Measurements from ENCODE around the gene TGM6. TPM values are rescaled to one million over a fixed set of nuclear protein-coding genes. Genes with fewer than 3 reads are reported as not detected.

The TGM6 gene
- total and polyA plus RNA-seq, 7 experiments from 2014 or later, result not detected

GRCh38 chr20:2463616-2464365 lies 83.1 kb downstream of the TGM6 start:
- H3K4me1 ChIP-seq (ENCODE audit: control insufficient read depth in 2 of 2, insufficient read depth in 2 of 2, low read length in 2 of 2), result peaks cover 5 to 7% of the 10 kb centered on the region in 2 donors
- H3K27ac ChIP-seq (ENCODE audit: low read depth, low read length), result no peak overlapping the region
- peak overlapping the region in 1 of 9 donors; percentile 38 for H3K27ac Mint-ChIP-seq
- DNase-seq (no peak), ATAC-seq (no peak)
- H3K36me3 ChIP-seq (ENCODE audit: control insufficient read depth in 2 of 3, insufficient read depth in 3 of 3, low read length in 3 of 3), result peaks cover 35 to 99% (median 55%) of the 10 kb centered on the region in 3 experiments
- intact Hi-C loops (cut with micrococcal nuclease), result loop anchor here in 1 of 2 donors (10.0 kb wide), 1 partner anchor 1629 kb away; the partner anchor contains the start of gene FAM110A
- H3K9me3 Mint-ChIP-seq, result no peaks in the 10 kb centered on the region
- ChIA-PET CTCF (interaction anchor here (1.3 kb wide), 1 partner anchor 12 kb away, joined by 4 read pairs; no protein-coding TSS in a partner anchor), POLR2A (no interaction called here)
- no peaks in the 10 kb centered on the region for H3K27me3 Mint-ChIP-seq
- H3K36me3 Mint-ChIP-seq, result peaks cover 19 to 68% (median 50%) of the 10 kb centered on the region in 5 donors
- no peak overlapping the region for H3K4me3 ChIP-seq (ENCODE audit: low read length)
- no peaks in the 10 kb centered on the region for H3K9me3 ChIP-seq (ENCODE audit: control insufficient read depth in 2 of 3, low read length in 3 of 3)
- H3K4me1 Mint-ChIP-seq, result peaks cover 9 to 31% (median 16%) of the 10 kb centered on the region in 7 donors
- H3K4me3 Mint-ChIP-seq, result no peak overlapping the region
- no peaks in the 10 kb centered on the region for H3K27me3 ChIP-seq (ENCODE audit: control insufficient read depth in 2 of 2, insufficient read depth in 2 of 2, low read length in 2 of 2)

GRCh38 chr20:2465100-2465499 lies 84.4 kb downstream of the TGM6 start:
- Histone ChIP-seq H3K9me3 (ENCODE audit: control insufficient read depth in 2 of 3, low read length in 3 of 3) (no peaks in the 10 kb centered on the region), H3K36me3 (ENCODE audit: control insufficient read depth in 2 of 3, insufficient read depth in 3 of 3, low read length in 3 of 3) (peaks cover 35 to 91% (median 55%) of the 10 kb centered on the region in 3 experiments), H3K4me1 (ENCODE audit: control insufficient read depth in 2 of 2, insufficient read depth in 2 of 2, low read length in 2 of 2) (peaks cover 12 to 15% of the 10 kb centered on the region in 2 donors), H3K27ac (ENCODE audit: low read depth, low read length) (no peak overlapping the region), H3K27me3 (ENCODE audit: control insufficient read depth in 2 of 2, insufficient read depth in 2 of 2, low read length in 2 of 2) (no peaks in the 10 kb centered on the region), H3K4me3 (ENCODE audit: low read length) (no peak overlapping the region)
- Mint-ChIP-seq H3K27me3 (no peaks in the 10 kb centered on the region), H3K36me3 (peaks cover 19 to 59% (median 49%) of the 10 kb centered on the region in 5 donors), H3K9me3 (no peaks in the 10 kb centered on the region), H3K4me1 (peaks cover 18 to 39% (median 28%) of the 10 kb centered on the region in 7 donors), H3K4me3 (no peak overlapping the region), H3K27ac (peak overlapping the region in 1 of 9 donors; percentile 25)
- intact Hi-C loops (cut with micrococcal nuclease), result loop anchor here in 1 of 2 donors (10.0 kb wide), 1 partner anchor 1630 kb away; the partner anchor contains the start of gene FAM110A
- ChIA-PET POLR2A (no interaction called here), CTCF (interaction anchor here (0.5 kb wide), 1 partner anchor 58 kb away, joined by 3 read pairs; no protein-coding TSS in a partner anchor)
- no peak for ATAC-seq
- no peak for DNase-seq

- ChIA-PET CTCF (interaction anchor here (1.0 kb wide), 1 partner anchor 15 kb away, joined by 3 read pairs; no protein-coding TSS in a partner anchor), POLR2A (no interaction called here)
- Histone ChIP-seq H3K27ac (ENCODE audit: low read depth, low read length) (no peak overlapping the region), H3K9me3 (ENCODE audit: control insufficient read depth in 2 of 3, low read length in 3 of 3) (no peaks in the 10 kb centered on the region), H3K4me3 (ENCODE audit: low read length) (no peak overlapping the region), H3K36me3 (ENCODE audit: control insufficient read depth in 2 of 3, insufficient read depth in 3 of 3, low read length in 3 of 3) (peaks cover 22 to 68% (median 34%) of the 10 kb centered on the region in 3 experiments), H3K27me3 (ENCODE audit: control insufficient read depth in 2 of 2, insufficient read depth in 2 of 2, low read length in 2 of 2) (no peaks in the 10 kb centered on the region), H3K4me1 (ENCODE audit: control insufficient read depth in 2 of 2, insufficient read depth in 2 of 2, low read length in 2 of 2) (peaks cover 17 to 18% of the 10 kb centered on the region in 2 donors)
- Mint-ChIP-seq H3K4me3 (peak overlapping the region in 3 of 10 donors; percentile 31 to 97 (median 43)), H3K27ac (peak overlapping the region in 2 of 9 donors; percentile 1 to 99), H3K9me3 (peaks cover 0 to 3% (median 0%) of the 10 kb centered on the region in 11 donors), H3K36me3 (peaks cover 9 to 42% (median 32%) of the 10 kb centered on the region in 5 donors), H3K27me3 (peaks cover 0 to 2% (median 0%) of the 10 kb centered on the region in 5 donors), H3K4me1 (peaks cover 27 to 45% (median 39%) of the 10 kb centered on the region in 7 donors)
- DNase-seq, result no peak
- no peak for ATAC-seq
- intact Hi-C loops (cut with micrococcal nuclease), result loop anchor here in 1 of 2 donors (10.0 kb wide), 1 partner anchor 1633 kb away; the partner anchor contains the start of gene FAM110A
Measured at GRCh38 chr20:2467412-2467811, 86.7 kb downstream of the TGM6 start.

GRCh38 chr20:2468581-2469407 lies 88.1 kb downstream of the TGM6 start:
- intact Hi-C loops (cut with micrococcal nuclease), result loop anchor here in 1 of 2 donors (10.0 kb wide), 1 partner anchor 1634 kb away; the partner anchor contains the start of gene FAM110A
- Histone ChIP-seq H3K27ac (ENCODE audit: low read depth, low read length) (peak overlapping the region; percentile 93), H3K27me3 (ENCODE audit: control insufficient read depth in 2 of 2, insufficient read depth in 2 of 2, low read length in 2 of 2) (no peaks in the 10 kb centered on the region), H3K4me1 (ENCODE audit: control insufficient read depth in 2 of 2, insufficient read depth in 2 of 2, low read length in 2 of 2) (peaks cover 17 to 18% of the 10 kb centered on the region in 2 donors), H3K36me3 (ENCODE audit: control insufficient read depth in 2 of 3, insufficient read depth in 3 of 3, low read length in 3 of 3) (peaks cover 8 to 54% (median 20%) of the 10 kb centered on the region in 3 experiments), H3K4me3 (ENCODE audit: low read length) (peak overlapping the region; percentile 7), H3K9me3 (ENCODE audit: control insufficient read depth in 2 of 3, low read length in 3 of 3) (no peaks in the 10 kb centered on the region)
- ATAC-seq, result no peak
- no peak for DNase-seq
- CTCF ChIA-PET, result interaction anchor here (1.0 kb wide), 1 partner anchor 16 kb away, joined by 3 read pairs; no protein-coding TSS in a partner anchor
- Mint-ChIP-seq H3K27me3 (peaks cover 0 to 2% (median 0%) of the 10 kb centered on the region in 5 donors), H3K4me1 (peaks cover 27 to 45% (median 39%) of the 10 kb centered on the region in 7 donors), H3K9me3 (peaks cover 0 to 5% (median 0%) of the 10 kb centered on the region in 11 donors), H3K27ac (peak overlapping the region; percentile 34 to 100 (median 75)), H3K36me3 (peaks cover 9 to 39% (median 23%) of the 10 kb centered on the region in 5 donors), H3K4me3 (peak overlapping the region; percentile 48 to 99 (median 91))
- POLR2A ChIA-PET, result interaction anchor here (2.2 to 2.4 kb wide), 2 partner anchors 8 to 40 kb away, joined by 6 to 34 read pairs; partner anchors contain the start of gene ZNF343

- peak overlapping the region; percentile 93 for H3K27ac ChIP-seq (ENCODE audit: low read depth, low read length)
- Mint-ChIP-seq H3K27ac (peak overlapping the region; percentile 91 to 100 (median 98)), H3K27me3 (peaks cover 0 to 2% (median 0%) of the 10 kb centered on the region in 5 donors), H3K36me3 (peaks cover 8 to 36% (median 17%) of the 10 kb centered on the region in 5 donors), H3K9me3 (peaks cover 0 to 5% (median 0%) of the 10 kb centered on the region in 11 donors), H3K4me1 (peaks cover 27 to 45% (median 39%) of the 10 kb centered on the region in 7 donors), H3K4me3 (peak overlapping the region; percentile 88 to 99 (median 98))
- H3K4me3 ChIP-seq (ENCODE audit: low read length), result peak overlapping the region; percentile 70
- H3K36me3 ChIP-seq (ENCODE audit: control insufficient read depth in 2 of 3, insufficient read depth in 3 of 3, low read length in 3 of 3), result peaks cover 4 to 42% (median 13%) of the 10 kb centered on the region in 3 experiments
- ChIA-PET POLR2A (interaction anchor here (0.9 to 2.4 kb wide), 14 partner anchors 9 to 369 kb away, joined by 3 to 34 read pairs (median 6); partner anchors contain the start of genes IDH3B, NOP56 and ZNF343), CTCF (interaction anchor here (1.2 kb wide), 1 partner anchor 52 kb away, joined by 4 read pairs; no protein-coding TSS in a partner anchor)
- H3K4me1 ChIP-seq (ENCODE audit: control insufficient read depth in 2 of 2, insufficient read depth in 2 of 2, low read length in 2 of 2), result peaks cover 17 to 18% of the 10 kb centered on the region in 2 donors
- ATAC-seq (peak; percentile 62), DNase-seq (peak in 7 of 9 donors; percentile 52 to 73 (median 67))
- H3K27me3 ChIP-seq (ENCODE audit: control insufficient read depth in 2 of 2, insufficient read depth in 2 of 2, low read length in 2 of 2), result no peaks in the 10 kb centered on the region
- no peaks in the 10 kb centered on the region for H3K9me3 ChIP-seq (ENCODE audit: control insufficient read depth in 2 of 3, low read length in 3 of 3)
- intact Hi-C loops (cut with micrococcal nuclease), result loop anchor here (1.0 to 10.0 kb wide), 10 partner anchors 38 to 1635 kb away; partner anchors contain the start of genes NOP56 (in 2 of the 2), FAM110A (in 1 of the 2), ITPA (in 1 of the 2) and LZTS3 (in 1 of the 2)
Measured at GRCh38 chr20:2469991-2470422, 89.3 kb downstream of the TGM6 start.
